Measurements from ENCODE around the gene ZMAT5. TPM values are rescaled to one million over a fixed set of nuclear protein-coding genes. Genes with fewer than 3 reads are reported as not detected.

The ZMAT5 gene
- total RNA-seq, 2 donors from 2014 or later: 9.1 to 9.9 TPM

DNA sequence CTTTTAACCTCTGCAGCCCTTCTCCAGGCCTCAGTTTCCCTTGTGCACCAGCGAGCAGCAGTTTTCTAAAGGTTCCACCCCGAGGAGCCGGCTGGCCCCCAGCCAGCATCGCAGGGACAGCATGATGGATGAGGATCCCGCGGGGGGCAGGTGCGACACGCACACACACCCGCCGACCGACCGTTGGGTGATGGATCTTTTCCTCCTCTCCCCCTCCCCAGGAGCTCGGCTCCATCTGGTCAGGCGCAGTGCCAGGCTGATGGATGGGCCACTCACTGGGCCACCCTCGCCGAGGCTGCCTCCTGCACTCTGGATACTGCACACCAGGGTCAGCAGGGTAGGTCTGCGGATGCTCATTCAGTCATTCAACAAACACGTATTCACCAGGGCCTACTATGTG lies 59.8 kb downstream of the ZMAT5 start:
- intact Hi-C loops (cut with DNase I): no loop called here
- WGBS, 2 donors: 28 to 35% methylated on average over 14 to 16 of the region's 18 CpGs
- H3K4me3 ChIP-seq: no peak overlapping the region
- no peaks in the 10 kb centered on the region for H3K9me3 ChIP-seq
- H3K27ac ChIP-seq: no peak overlapping the region
- no peak for TF ChIP-seq POLR2A (IDR thresholded peaks at IDR 0.05)
- TF ChIP-seq, protein P1, sequence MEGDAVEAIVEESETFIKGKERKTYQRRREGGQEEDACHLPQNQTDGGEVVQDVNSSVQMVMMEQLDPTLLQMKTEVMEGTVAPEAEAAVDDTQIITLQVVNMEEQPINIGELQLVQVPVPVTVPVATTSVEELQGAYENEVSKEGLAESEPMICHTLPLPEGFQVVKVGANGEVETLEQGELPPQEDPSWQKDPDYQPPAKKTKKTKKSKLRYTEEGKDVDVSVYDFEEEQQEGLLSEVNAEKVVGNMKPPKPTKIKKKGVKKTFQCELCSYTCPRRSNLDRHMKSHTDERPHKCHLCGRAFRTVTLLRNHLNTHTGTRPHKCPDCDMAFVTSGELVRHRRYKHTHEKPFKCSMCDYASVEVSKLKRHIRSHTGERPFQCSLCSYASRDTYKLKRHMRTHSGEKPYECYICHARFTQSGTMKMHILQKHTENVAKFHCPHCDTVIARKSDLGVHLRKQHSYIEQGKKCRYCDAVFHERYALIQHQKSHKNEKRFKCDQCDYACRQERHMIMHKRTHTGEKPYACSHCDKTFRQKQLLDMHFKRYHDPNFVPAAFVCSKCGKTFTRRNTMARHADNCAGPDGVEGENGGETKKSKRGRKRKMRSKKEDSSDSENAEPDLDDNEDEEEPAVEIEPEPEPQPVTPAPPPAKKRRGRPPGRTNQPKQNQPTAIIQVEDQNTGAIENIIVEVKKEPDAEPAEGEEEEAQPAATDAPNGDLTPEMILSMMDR (IDR thresholded peaks at IDR 0.05): no peak
- H3K36me3 ChIP-seq (replicated peaks in 1 of 2; ENCODE audit: insufficient read depth in 1 of 2, low read depth in 2 of 2): no peaks in the 10 kb centered on the region
- ATAC-seq (no peak), DNase-seq (peak in 3 of 4 donors; percentile 16 to 49 (median 37))
- H3K27me3 ChIP-seq: no peaks in the 10 kb centered on the region
- H3K4me1 ChIP-seq: peaks cover 24% of the 10 kb centered on the region

- Histone ChIP-seq H3K4me3 (no peak overlapping the region), H3K27ac (no peak overlapping the region), H3K9me3 (no peaks in the 10 kb centered on the region), H3K4me1 (peaks cover 29% of the 10 kb centered on the region), H3K36me3 (replicated peaks in 1 of 2; ENCODE audit: insufficient read depth in 1 of 2, low read depth in 2 of 2) (no peaks in the 10 kb centered on the region), H3K27me3 (no peaks in the 10 kb centered on the region)
- DNase-seq: no peak
- TF ChIP-seq, protein P1 (IDR thresholded peaks at IDR 0.05): no peak
- TF ChIP-seq POLR2A (IDR thresholded peaks at IDR 0.05): no peak
- WGBS, 2 donors: 56% methylated on average over 8 to 9 of the region's 9 CpGs
- ATAC-seq: no peak
- intact Hi-C loops (cut with DNase I): no loop called here
Observed at GRCh38 chr22:29706486-29706885, 60.3 kb downstream of the ZMAT5 start.

DNA sequence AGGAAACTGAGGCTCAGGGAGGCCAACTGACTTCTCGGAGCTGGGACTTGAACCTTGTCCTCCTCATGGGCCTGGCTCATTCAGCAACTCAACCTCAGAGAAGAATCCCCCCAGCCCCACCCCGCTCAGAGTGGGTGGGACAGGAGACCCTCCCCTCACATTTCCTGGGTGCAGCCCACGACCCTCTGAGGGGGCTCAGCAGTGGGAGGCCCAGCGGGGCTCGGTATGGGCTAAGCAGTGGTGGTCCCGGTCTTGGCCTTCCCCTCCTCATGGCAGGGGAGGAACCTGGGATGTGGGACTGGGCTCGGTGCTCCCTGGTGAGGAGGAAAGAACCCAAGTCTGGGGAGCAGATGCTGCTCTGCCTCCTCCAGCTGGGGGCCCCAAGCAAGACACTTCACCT lies 61.2 kb downstream of the ZMAT5 start:
- intact Hi-C loops (cut with DNase I): no loop called here
- Histone ChIP-seq H3K27ac (no peak overlapping the region), H3K9me3 (no peaks in the 10 kb centered on the region), H3K4me1 (peaks cover 30% of the 10 kb centered on the region), H3K4me3 (no peak overlapping the region), H3K27me3 (no peaks in the 10 kb centered on the region), H3K36me3 (replicated peaks in 1 of 2; ENCODE audit: insufficient read depth in 1 of 2, low read depth in 2 of 2) (no peaks in the 10 kb centered on the region)
- DNase-seq: no peak
- TF ChIP-seq, protein P1 (IDR thresholded peaks at IDR 0.05): no peak
- no peak for TF ChIP-seq POLR2A (IDR thresholded peaks at IDR 0.05)
- 72 to 84% methylated on average over 5 to 6 of the region's 7 CpGs for WGBS, 2 donors
- no peak for ATAC-seq

DNA sequence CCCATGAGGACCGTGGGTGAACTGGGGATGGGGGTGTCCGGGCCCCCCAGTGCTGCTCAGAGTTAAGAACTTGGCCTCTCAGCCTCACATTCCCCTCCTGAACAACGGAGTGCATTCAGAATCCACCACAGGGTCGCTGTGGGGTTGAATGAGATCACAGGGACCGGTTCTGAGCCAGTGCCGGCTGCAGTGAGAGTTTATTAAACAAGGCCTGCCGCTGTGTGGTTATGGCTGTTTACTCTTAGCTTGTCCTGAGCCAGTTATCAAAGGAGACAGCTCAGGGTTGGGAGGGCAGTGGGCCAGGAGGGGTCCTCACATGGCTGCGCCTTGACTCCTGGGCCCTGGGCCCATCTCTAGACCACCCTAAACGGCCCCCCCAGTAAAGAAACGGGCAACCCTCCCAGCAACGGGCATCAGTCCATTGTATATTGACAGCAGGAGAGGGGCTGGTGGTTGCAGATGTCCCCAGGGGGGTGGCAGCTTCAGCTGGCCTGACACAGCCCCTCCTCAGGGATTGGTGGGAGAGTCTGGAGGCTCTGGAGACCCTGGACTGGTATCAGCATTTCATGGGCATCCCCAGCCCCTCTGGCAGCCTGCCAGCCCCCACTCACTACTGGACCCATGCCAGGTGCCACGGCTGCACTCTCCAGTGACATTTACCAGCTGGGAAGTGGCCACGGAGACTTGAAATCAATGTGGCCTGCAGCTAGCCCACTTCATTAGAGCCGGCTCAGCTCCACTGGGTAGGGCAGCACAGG lies 62.1 kb downstream of the ZMAT5 start:
- Histone ChIP-seq H3K36me3 (replicated peaks in 1 of 2; ENCODE audit: insufficient read depth in 1 of 2, low read depth in 2 of 2) (no peaks in the 10 kb centered on the region), H3K27ac (peak overlapping the region in 3 of 4 donors; percentile 15 to 45 (median 22)), H3K27me3 (no peaks in the 10 kb centered on the region), H3K4me3 (no peak overlapping the region), H3K9me3 (no peaks in the 10 kb centered on the region), H3K4me1 (peaks cover 26% of the 10 kb centered on the region)
- ATAC-seq (peak; percentile 51), DNase-seq (peak in 3 of 4 donors; percentile 42 to 59 (median 57))
- TF ChIP-seq, protein P1 (IDR thresholded peaks at IDR 0.05): no peak
- no peak for TF ChIP-seq POLR2A (IDR thresholded peaks at IDR 0.05)
- 10 to 22% methylated on average over 5 to 14 of the region's 14 CpGs for WGBS, 2 donors
- intact Hi-C loops (cut with DNase I): no loop called here
